Measurements from ENCODE around the gene ATP5F1E.
A peak's percentile ranks its signal among the peaks of the same experiment; 100 is the strongest.

The ATP5F1E gene

GRCh38 chr20:59031564-59032022 lies 542 bp downstream of the ATP5F1E start:
- H3K14ac ChIP-seq (ENCODE audit: low read length in 2 of 2): peak overlapping the region; percentile 47 to 94
- H3K4me1 ChIP-seq (ENCODE audit: control insufficient read depth, insufficient read depth, low read depth, low read length): peaks cover 8% of the 10 kb centered on the region
- H4K8ac ChIP-seq (ENCODE audit: low read length): peak overlapping the region; percentile 99
- peak overlapping the region; percentile 67 for H2BK15ac ChIP-seq (ENCODE audit: low read depth, poor library complexity, severe bottlenecking)
- H2BK12ac ChIP-seq (ENCODE audit: low read length in 2 of 2): peak overlapping the region in 1 of 2 experiments; percentile 67
- peak overlapping the region; percentile 83 to 91 for H3K4ac ChIP-seq (ENCODE audit: low read depth in 1 of 2, low read length in 2 of 2)
- H3K27me3 ChIP-seq (ENCODE audit: control insufficient read depth in 1 of 2, insufficient read depth in 1 of 2, low read length in 2 of 2): no peaks in the 10 kb centered on the region
- H3K36me3 ChIP-seq (ENCODE audit: control insufficient read depth in 1 of 2, insufficient read depth in 2 of 2, low read depth in 1 of 2, low read length in 2 of 2): peaks cover 15 to 69% of the 10 kb centered on the region in 2 experiments
- 28% methylated on average over 12 of the region's 13 CpGs for WGBS
- no peak overlapping the region for H3K27ac ChIP-seq (ENCODE audit: low read length, poor library complexity, severe bottlenecking)
- no peak for DNase-seq
- no peaks in the 10 kb centered on the region for H3K9me3 ChIP-seq (ENCODE audit: control insufficient read depth, low read length)
- H3K4me2 ChIP-seq (ENCODE audit: low read length, poor library complexity, severe bottlenecking): peak overlapping the region; percentile 66
- peak overlapping the region; percentile 82 to 93 for H3K4me3 ChIP-seq (ENCODE audit: insufficient read depth in 1 of 2, low read depth in 1 of 2, low read length in 2 of 2)
- H2AFZ ChIP-seq (ENCODE audit: low read depth, low read length): peak overlapping the region; percentile 43
- peak overlapping the region in 1 of 2 experiments; percentile 99 for H3K23ac ChIP-seq (ENCODE audit: low read length in 2 of 2)
- H4K91ac ChIP-seq (ENCODE audit: low read length): peak overlapping the region; percentile 99
- peak overlapping the region; percentile 71 for H2BK5ac ChIP-seq (ENCODE audit: low read depth, low read length, poor library complexity, severe bottlenecking)
- H3K79me1 ChIP-seq (replicated peaks; ENCODE audit: low read length, poor library complexity, severe bottlenecking): peaks cover 5% of the 10 kb centered on the region
- H3K9ac ChIP-seq (ENCODE audit: low read length): peak overlapping the region; percentile 91
- no peak overlapping the region for H2BK120ac ChIP-seq (ENCODE audit: low read depth, low read length)
- H3K18ac ChIP-seq (ENCODE audit: low read depth in 1 of 2, low read length in 2 of 2): peak overlapping the region; percentile 95 to 97
- peak overlapping the region; percentile 49 for H2AK5ac ChIP-seq (ENCODE audit: low read length, severe bottlenecking)

GRCh38 chr20:59030911-59031563 lies 1.1 kb downstream of the ATP5F1E start:
- H3K18ac ChIP-seq (ENCODE audit: low read depth in 1 of 2, low read length in 2 of 2): no peak overlapping the region
- no peak overlapping the region for H3K4ac ChIP-seq (ENCODE audit: low read depth in 1 of 2, low read length in 2 of 2)
- no peak overlapping the region for H3K27ac ChIP-seq (ENCODE audit: low read length, poor library complexity, severe bottlenecking)
- H3K9ac ChIP-seq (ENCODE audit: low read length): peak overlapping the region; percentile 91
- no peak overlapping the region for H2AK5ac ChIP-seq (ENCODE audit: low read length, severe bottlenecking)
- H3K4me3 ChIP-seq (ENCODE audit: insufficient read depth in 1 of 2, low read depth in 1 of 2, low read length in 2 of 2): peak overlapping the region; percentile 82 to 93
- H2BK15ac ChIP-seq (ENCODE audit: low read depth, poor library complexity, severe bottlenecking): no peak overlapping the region
- no peak overlapping the region for H2BK5ac ChIP-seq (ENCODE audit: low read depth, low read length, poor library complexity, severe bottlenecking)
- no peak overlapping the region for H2AFZ ChIP-seq (ENCODE audit: low read depth, low read length)
- H4K91ac ChIP-seq (ENCODE audit: low read length): peak overlapping the region; percentile 43
- H3K9me3 ChIP-seq (ENCODE audit: control insufficient read depth, low read length): no peaks in the 10 kb centered on the region
- H3K14ac ChIP-seq (ENCODE audit: low read length in 2 of 2): no peak overlapping the region
- WGBS: 94% methylated on average over 6 of the region's 7 CpGs
- H3K27me3 ChIP-seq (ENCODE audit: control insufficient read depth in 1 of 2, insufficient read depth in 1 of 2, low read length in 2 of 2): no peaks in the 10 kb centered on the region
- H2BK12ac ChIP-seq (ENCODE audit: low read length in 2 of 2): no peak overlapping the region
- peak overlapping the region; percentile 66 for H3K4me2 ChIP-seq (ENCODE audit: low read length, poor library complexity, severe bottlenecking)
- H3K79me1 ChIP-seq (replicated peaks; ENCODE audit: low read length, poor library complexity, severe bottlenecking): peaks cover 3% of the 10 kb centered on the region
- peaks cover 8% of the 10 kb centered on the region for H3K4me1 ChIP-seq (ENCODE audit: control insufficient read depth, insufficient read depth, low read depth, low read length)
- no peak overlapping the region for H2BK120ac ChIP-seq (ENCODE audit: low read depth, low read length)
- H3K36me3 ChIP-seq (ENCODE audit: control insufficient read depth in 1 of 2, insufficient read depth in 2 of 2, low read depth in 1 of 2, low read length in 2 of 2): peaks cover 12 to 69% of the 10 kb centered on the region in 2 experiments
- no peak overlapping the region for H3K23ac ChIP-seq (ENCODE audit: low read length in 2 of 2)
- no peak for DNase-seq
- H4K8ac ChIP-seq (ENCODE audit: low read length): no peak overlapping the region

GRCh38 chr20:59028812-59029211 lies 3.3 kb downstream of the ATP5F1E start:
- no peak overlapping the region for H2BK12ac ChIP-seq (ENCODE audit: low read length in 2 of 2)
- H3K9me3 ChIP-seq (ENCODE audit: control insufficient read depth, low read length): no peaks in the 10 kb centered on the region
- H3K36me3 ChIP-seq (ENCODE audit: control insufficient read depth in 1 of 2, insufficient read depth in 2 of 2, low read depth in 1 of 2, low read length in 2 of 2): peaks cover 19 to 69% of the 10 kb centered on the region in 2 experiments
- no peak overlapping the region for H3K18ac ChIP-seq (ENCODE audit: low read depth in 1 of 2, low read length in 2 of 2)
- H3K4ac ChIP-seq (ENCODE audit: low read depth in 1 of 2, low read length in 2 of 2): no peak overlapping the region
- H2AFZ ChIP-seq (ENCODE audit: low read depth, low read length): no peak overlapping the region
- no peak overlapping the region for H3K23ac ChIP-seq (ENCODE audit: low read length in 2 of 2)
- peak overlapping the region; percentile 0 for H3K4me2 ChIP-seq (ENCODE audit: low read length, poor library complexity, severe bottlenecking)
- no peak overlapping the region for H4K91ac ChIP-seq (ENCODE audit: low read length)
- peak overlapping the region; percentile 91 for H3K9ac ChIP-seq (ENCODE audit: low read length)
- H3K4me3 ChIP-seq (ENCODE audit: insufficient read depth in 1 of 2, low read depth in 1 of 2, low read length in 2 of 2): peak overlapping the region in 1 of 2 experiments; percentile 59
- no peak overlapping the region for H4K8ac ChIP-seq (ENCODE audit: low read length)
- DNase-seq: no peak
- no peak overlapping the region for H3K27ac ChIP-seq (ENCODE audit: low read length, poor library complexity, severe bottlenecking)
- no peaks in the 10 kb centered on the region for H3K27me3 ChIP-seq (ENCODE audit: control insufficient read depth in 1 of 2, insufficient read depth in 1 of 2, low read length in 2 of 2)
- H3K79me1 ChIP-seq (replicated peaks; ENCODE audit: low read length, poor library complexity, severe bottlenecking): peaks cover 7% of the 10 kb centered on the region
- no peak overlapping the region for H2AK5ac ChIP-seq (ENCODE audit: low read length, severe bottlenecking)
- H2BK15ac ChIP-seq (ENCODE audit: low read depth, poor library complexity, severe bottlenecking): no peak overlapping the region
- 52% methylated on average over 2 of the region's 2 CpGs for WGBS
- peaks cover 8% of the 10 kb centered on the region for H3K4me1 ChIP-seq (ENCODE audit: control insufficient read depth, insufficient read depth, low read depth, low read length)
- no peak overlapping the region for H2BK5ac ChIP-seq (ENCODE audit: low read depth, low read length, poor library complexity, severe bottlenecking)
- H2BK120ac ChIP-seq (ENCODE audit: low read depth, low read length): no peak overlapping the region
- no peak overlapping the region for H3K14ac ChIP-seq (ENCODE audit: low read length in 2 of 2)

GRCh38 chr20:59027741-59028320 lies 4.3 kb downstream of the ATP5F1E start:
- Histone ChIP-seq H3K18ac (ENCODE audit: low read depth in 1 of 2, low read length in 2 of 2) (no peak overlapping the region), H3K4me2 (ENCODE audit: low read length, poor library complexity, severe bottlenecking) (no peak overlapping the region), H3K4me1 (ENCODE audit: control insufficient read depth, insufficient read depth, low read depth, low read length) (peaks cover 8% of the 10 kb centered on the region), H3K14ac (ENCODE audit: low read length in 2 of 2) (no peak overlapping the region), H3K27ac (ENCODE audit: low read length, poor library complexity, severe bottlenecking) (no peak overlapping the region), H4K8ac (ENCODE audit: low read length) (no peak overlapping the region), H2BK5ac (ENCODE audit: low read depth, low read length, poor library complexity, severe bottlenecking) (no peak overlapping the region), H3K23ac (ENCODE audit: low read length in 2 of 2) (no peak overlapping the region), H3K4me3 (ENCODE audit: insufficient read depth in 1 of 2, low read depth in 1 of 2, low read length in 2 of 2) (peak overlapping the region in 1 of 2 experiments; percentile 59), H4K91ac (ENCODE audit: low read length) (no peak overlapping the region), H3K9me3 (ENCODE audit: control insufficient read depth, low read length) (no peaks in the 10 kb centered on the region), H3K4ac (ENCODE audit: low read depth in 1 of 2, low read length in 2 of 2) (no peak overlapping the region), H2AFZ (ENCODE audit: low read depth, low read length) (no peak overlapping the region), H2BK120ac (ENCODE audit: low read depth, low read length) (no peak overlapping the region), H2AK5ac (ENCODE audit: low read length, severe bottlenecking) (no peak overlapping the region), H2BK12ac (ENCODE audit: low read length in 2 of 2) (no peak overlapping the region), H2BK15ac (ENCODE audit: low read depth, poor library complexity, severe bottlenecking) (no peak overlapping the region), H3K27me3 (ENCODE audit: control insufficient read depth in 1 of 2, insufficient read depth in 1 of 2, low read length in 2 of 2) (no peaks in the 10 kb centered on the region), H3K36me3 (ENCODE audit: control insufficient read depth in 1 of 2, insufficient read depth in 2 of 2, low read depth in 1 of 2, low read length in 2 of 2) (peaks cover 24 to 74% of the 10 kb centered on the region in 2 experiments), H3K9ac (ENCODE audit: low read length) (peak overlapping the region; percentile 91), H3K79me1 (replicated peaks; ENCODE audit: low read length, poor library complexity, severe bottlenecking) (peaks cover 9% of the 10 kb centered on the region)
- WGBS: 51% methylated on average over 7 of the region's 8 CpGs
- DNase-seq: peak; percentile 47
